ENCODE data around the gene TNFAIP8L2.

The TNFAIP8L2 gene

GRCh38 chr1:151132335-151133017 is 24.0 kb upstream of the TNFAIP8L2 start:
- H2BK15ac ChIP-seq (ENCODE audit: low read depth, poor library complexity, severe bottlenecking): no peak overlapping the region
- H3K4me2 ChIP-seq (ENCODE audit: low read length, poor library complexity, severe bottlenecking): no peak overlapping the region
- no peak overlapping the region for H4K91ac ChIP-seq (ENCODE audit: low read length)
- H3K9ac ChIP-seq (ENCODE audit: low read length): peak overlapping the region; percentile 57
- no peak overlapping the region for H3K4ac ChIP-seq (ENCODE audit: low read depth in 1 of 2, low read length in 2 of 2)
- H2BK120ac ChIP-seq (ENCODE audit: low read depth, low read length): no peak overlapping the region
- H3K14ac ChIP-seq (ENCODE audit: low read length in 2 of 2): no peak overlapping the region
- H2AK5ac ChIP-seq (ENCODE audit: low read length, severe bottlenecking): no peak overlapping the region
- H3K4me3 ChIP-seq (ENCODE audit: insufficient read depth in 1 of 2, low read depth in 1 of 2, low read length in 2 of 2): peak overlapping the region in 1 of 2 experiments; percentile 67
- no peak overlapping the region for H3K23ac ChIP-seq (ENCODE audit: low read length in 2 of 2)
- no peak overlapping the region for H2BK5ac ChIP-seq (ENCODE audit: low read depth, low read length, poor library complexity, severe bottlenecking)
- WGBS: 41% methylated on average over 45 of the region's 74 CpGs
- no peak overlapping the region for H3K18ac ChIP-seq (ENCODE audit: low read depth in 1 of 2, low read length in 2 of 2)
- H3K9me3 ChIP-seq (ENCODE audit: control insufficient read depth, low read length): no peaks in the 10 kb centered on the region
- no peak overlapping the region for H2BK12ac ChIP-seq (ENCODE audit: low read length in 2 of 2)
- peak overlapping the region; percentile 67 for H4K8ac ChIP-seq (ENCODE audit: low read length)
- peaks cover 0 to 25% of the 10 kb centered on the region in 2 experiments for H3K27me3 ChIP-seq (ENCODE audit: control insufficient read depth in 1 of 2, insufficient read depth in 1 of 2, low read length in 2 of 2)
- no peak for DNase-seq
- peaks cover 7% of the 10 kb centered on the region for H3K4me1 ChIP-seq (ENCODE audit: control insufficient read depth, insufficient read depth, low read depth, low read length)
- peaks cover 6 to 52% of the 10 kb centered on the region in 2 experiments for H3K36me3 ChIP-seq (ENCODE audit: control insufficient read depth in 1 of 2, insufficient read depth in 2 of 2, low read depth in 1 of 2, low read length in 2 of 2)
- H2AFZ ChIP-seq (ENCODE audit: low read depth, low read length): no peak overlapping the region
- H3K79me1 ChIP-seq (replicated peaks; ENCODE audit: low read length, poor library complexity, severe bottlenecking): no peaks in the 10 kb centered on the region
- no peak overlapping the region for H3K27ac ChIP-seq (ENCODE audit: low read length, poor library complexity, severe bottlenecking)

DNA sequence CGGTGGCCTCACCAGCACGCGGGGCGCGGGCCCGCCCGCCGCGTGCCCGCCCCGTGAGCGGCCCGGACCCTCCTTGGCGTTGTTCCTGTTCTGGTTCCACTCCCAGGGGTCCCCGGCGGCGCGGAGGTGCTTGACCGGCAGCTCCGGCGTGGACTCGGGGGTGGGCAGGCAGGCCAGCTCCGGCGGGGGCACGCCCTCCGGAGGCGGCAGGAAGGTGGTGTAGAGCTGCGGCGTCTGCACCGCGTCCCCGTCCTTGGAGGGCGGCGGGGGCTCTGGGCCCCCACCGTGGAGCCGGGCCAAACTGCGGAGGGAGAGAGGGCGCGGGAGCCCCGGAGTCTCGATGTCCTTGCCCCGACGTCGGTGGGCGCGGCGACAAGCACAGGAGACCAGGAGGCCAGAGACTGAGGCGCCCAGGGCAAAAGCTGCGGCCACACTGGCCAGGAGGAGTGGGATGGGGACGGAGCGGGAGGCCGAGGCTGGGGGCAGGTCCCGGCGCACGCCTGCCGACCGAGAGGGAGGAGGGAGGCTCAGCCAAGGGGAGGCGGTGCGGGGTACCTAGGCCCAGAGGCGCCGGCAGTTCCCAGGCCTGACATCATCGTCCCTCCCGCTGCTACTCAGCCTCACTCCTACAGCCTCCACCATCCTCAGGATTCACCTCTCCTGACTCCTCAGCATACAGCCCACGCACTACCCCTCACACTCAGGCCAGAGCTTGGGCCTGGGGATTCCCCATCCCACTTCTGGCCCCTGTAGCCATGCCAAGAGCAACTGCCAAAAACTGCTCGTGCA is 23.2 kb upstream of the TNFAIP8L2 start:
- Histone ChIP-seq H2BK12ac (ENCODE audit: low read length in 2 of 2) (no peak overlapping the region), H3K9me3 (ENCODE audit: control insufficient read depth, low read length) (no peaks in the 10 kb centered on the region), H2AFZ (ENCODE audit: low read depth, low read length) (no peak overlapping the region), H4K91ac (ENCODE audit: low read length) (no peak overlapping the region), H4K8ac (ENCODE audit: low read length) (no peak overlapping the region), H2BK15ac (ENCODE audit: low read depth, poor library complexity, severe bottlenecking) (no peak overlapping the region), H3K79me1 (replicated peaks; ENCODE audit: low read length, poor library complexity, severe bottlenecking) (no peaks in the 10 kb centered on the region), H3K27me3 (ENCODE audit: control insufficient read depth in 1 of 2, insufficient read depth in 1 of 2, low read length in 2 of 2) (peaks cover 0 to 25% of the 10 kb centered on the region in 2 experiments), H3K18ac (ENCODE audit: low read depth in 1 of 2, low read length in 2 of 2) (no peak overlapping the region), H3K36me3 (ENCODE audit: control insufficient read depth in 1 of 2, insufficient read depth in 2 of 2, low read depth in 1 of 2, low read length in 2 of 2) (peaks cover 6 to 59% of the 10 kb centered on the region in 2 experiments), H3K27ac (ENCODE audit: low read length, poor library complexity, severe bottlenecking) (no peak overlapping the region), H3K4me1 (ENCODE audit: control insufficient read depth, insufficient read depth, low read depth, low read length) (peaks cover 7% of the 10 kb centered on the region), H3K14ac (ENCODE audit: low read length in 2 of 2) (no peak overlapping the region), H3K4ac (ENCODE audit: low read depth in 1 of 2, low read length in 2 of 2) (no peak overlapping the region), H3K23ac (ENCODE audit: low read length in 2 of 2) (no peak overlapping the region), H3K4me2 (ENCODE audit: low read length, poor library complexity, severe bottlenecking) (no peak overlapping the region), H2BK120ac (ENCODE audit: low read depth, low read length) (no peak overlapping the region), H2BK5ac (ENCODE audit: low read depth, low read length, poor library complexity, severe bottlenecking) (no peak overlapping the region), H3K9ac (ENCODE audit: low read length) (no peak overlapping the region), H2AK5ac (ENCODE audit: low read length, severe bottlenecking) (no peak overlapping the region), H3K4me3 (ENCODE audit: insufficient read depth in 1 of 2, low read depth in 1 of 2, low read length in 2 of 2) (peak overlapping the region in 1 of 2 experiments; percentile 9)
- no peak for DNase-seq
- WGBS: 46% methylated on average over 56 of the region's 65 CpGs

DNA sequence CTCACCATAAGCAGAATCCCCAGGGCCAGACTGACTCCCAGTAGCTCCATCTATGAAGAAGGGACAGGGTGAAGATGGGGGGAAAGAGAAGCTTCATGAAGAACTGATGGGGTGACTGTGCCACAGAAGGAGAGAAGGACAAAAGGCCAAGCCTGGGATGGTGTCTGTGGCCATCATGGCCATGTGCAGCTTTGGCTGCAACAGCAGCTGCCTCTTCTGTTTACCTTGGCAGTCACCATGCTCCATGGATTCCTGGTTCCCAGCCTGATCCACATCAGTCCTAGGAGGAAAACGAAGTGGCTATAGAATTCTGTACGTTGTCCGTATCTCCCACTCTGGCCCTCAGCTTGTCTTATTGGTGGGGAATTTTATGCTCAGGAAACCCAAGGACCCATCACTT is 22.1 kb upstream of the TNFAIP8L2 start:
- 86% methylated on average over 3 of the region's 3 CpGs for WGBS
- no peak overlapping the region for H3K9ac ChIP-seq (ENCODE audit: low read length)
- no peak overlapping the region for H2AFZ ChIP-seq (ENCODE audit: low read depth, low read length)
- no peak overlapping the region for H4K91ac ChIP-seq (ENCODE audit: low read length)
- H2BK5ac ChIP-seq (ENCODE audit: low read depth, low read length, poor library complexity, severe bottlenecking): no peak overlapping the region
- no peaks in the 10 kb centered on the region for H3K9me3 ChIP-seq (ENCODE audit: control insufficient read depth, low read length)
- H3K18ac ChIP-seq (ENCODE audit: low read depth in 1 of 2, low read length in 2 of 2): no peak overlapping the region
- H3K79me1 ChIP-seq (replicated peaks; ENCODE audit: low read length, poor library complexity, severe bottlenecking): no peaks in the 10 kb centered on the region
- H3K14ac ChIP-seq (ENCODE audit: low read length in 2 of 2): no peak overlapping the region
- DNase-seq: no peak
- H3K4ac ChIP-seq (ENCODE audit: low read depth in 1 of 2, low read length in 2 of 2): no peak overlapping the region
- peaks cover 0 to 24% of the 10 kb centered on the region in 2 experiments for H3K27me3 ChIP-seq (ENCODE audit: control insufficient read depth in 1 of 2, insufficient read depth in 1 of 2, low read length in 2 of 2)
- H3K36me3 ChIP-seq (ENCODE audit: control insufficient read depth in 1 of 2, insufficient read depth in 2 of 2, low read depth in 1 of 2, low read length in 2 of 2): peaks cover 6 to 62% of the 10 kb centered on the region in 2 experiments
- H4K8ac ChIP-seq (ENCODE audit: low read length): no peak overlapping the region
- H2BK120ac ChIP-seq (ENCODE audit: low read depth, low read length): no peak overlapping the region
- no peak overlapping the region for H2BK15ac ChIP-seq (ENCODE audit: low read depth, poor library complexity, severe bottlenecking)
- no peak overlapping the region for H3K4me2 ChIP-seq (ENCODE audit: low read length, poor library complexity, severe bottlenecking)
- no peak overlapping the region for H2AK5ac ChIP-seq (ENCODE audit: low read length, severe bottlenecking)
- no peak overlapping the region for H3K4me3 ChIP-seq (ENCODE audit: insufficient read depth in 1 of 2, low read depth in 1 of 2, low read length in 2 of 2)
- no peak overlapping the region for H2BK12ac ChIP-seq (ENCODE audit: low read length in 2 of 2)
- H3K23ac ChIP-seq (ENCODE audit: low read length in 2 of 2): no peak overlapping the region
- no peak overlapping the region for H3K27ac ChIP-seq (ENCODE audit: low read length, poor library complexity, severe bottlenecking)
- H3K4me1 ChIP-seq (ENCODE audit: control insufficient read depth, insufficient read depth, low read depth, low read length): peaks cover 7% of the 10 kb centered on the region

DNA sequence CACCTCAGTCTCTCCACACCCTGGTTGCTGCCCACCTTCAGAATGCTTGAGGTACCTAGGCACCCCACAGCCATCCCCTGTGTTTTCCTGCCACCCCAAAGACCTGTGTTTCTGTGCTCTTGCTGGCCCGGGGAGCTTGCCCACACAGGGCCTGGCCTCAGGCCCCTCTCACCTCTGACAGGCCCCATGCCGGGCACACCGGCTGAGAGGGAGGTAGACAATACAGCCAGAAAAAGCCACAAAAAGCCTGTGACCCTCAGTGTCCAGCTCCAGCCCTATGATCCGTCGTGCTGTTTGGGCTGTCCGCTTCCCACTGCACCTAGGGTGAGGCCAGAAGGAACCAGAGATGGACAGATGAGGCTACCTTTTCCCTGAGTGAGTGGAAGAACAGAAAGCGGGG is 21.5 kb upstream of the TNFAIP8L2 start:
- H3K9ac ChIP-seq (ENCODE audit: low read length): no peak overlapping the region
- H2BK15ac ChIP-seq (ENCODE audit: low read depth, poor library complexity, severe bottlenecking): no peak overlapping the region

More for the DNA sequence above, 21.5 kb upstream of the TNFAIP8L2 start:
- no peak overlapping the region for H3K23ac ChIP-seq (ENCODE audit: low read length in 2 of 2)
- no peak overlapping the region for H3K4ac ChIP-seq (ENCODE audit: low read depth in 1 of 2, low read length in 2 of 2)
- H3K27me3 ChIP-seq (ENCODE audit: control insufficient read depth in 1 of 2, insufficient read depth in 1 of 2, low read length in 2 of 2): peaks cover 0 to 21% of the 10 kb centered on the region in 2 experiments
- H3K27ac ChIP-seq (ENCODE audit: low read length, poor library complexity, severe bottlenecking): no peak overlapping the region
- H3K18ac ChIP-seq (ENCODE audit: low read depth in 1 of 2, low read length in 2 of 2): no peak overlapping the region
- WGBS: 96% methylated on average over 7 of the region's 7 CpGs
- H2BK120ac ChIP-seq (ENCODE audit: low read depth, low read length): no peak overlapping the region
- H3K4me1 ChIP-seq (ENCODE audit: control insufficient read depth, insufficient read depth, low read depth, low read length): peaks cover 7% of the 10 kb centered on the region
- no peak overlapping the region for H3K4me2 ChIP-seq (ENCODE audit: low read length, poor library complexity, severe bottlenecking)
- no peak overlapping the region for H4K91ac ChIP-seq (ENCODE audit: low read length)
- H2BK5ac ChIP-seq (ENCODE audit: low read depth, low read length, poor library complexity, severe bottlenecking): no peak overlapping the region
- H4K8ac ChIP-seq (ENCODE audit: low read length): no peak overlapping the region
- no peak for DNase-seq
- H2AFZ ChIP-seq (ENCODE audit: low read depth, low read length): no peak overlapping the region
- no peak overlapping the region for H3K4me3 ChIP-seq (ENCODE audit: insufficient read depth in 1 of 2, low read depth in 1 of 2, low read length in 2 of 2)
- H3K14ac ChIP-seq (ENCODE audit: low read length in 2 of 2): no peak overlapping the region
- no peaks in the 10 kb centered on the region for H3K79me1 ChIP-seq (replicated peaks; ENCODE audit: low read length, poor library complexity, severe bottlenecking)
- H2AK5ac ChIP-seq (ENCODE audit: low read length, severe bottlenecking): no peak overlapping the region
- peaks cover 6 to 67% of the 10 kb centered on the region in 2 experiments for H3K36me3 ChIP-seq (ENCODE audit: control insufficient read depth in 1 of 2, insufficient read depth in 2 of 2, low read depth in 1 of 2, low read length in 2 of 2)
- H2BK12ac ChIP-seq (ENCODE audit: low read length in 2 of 2): no peak overlapping the region
- no peaks in the 10 kb centered on the region for H3K9me3 ChIP-seq (ENCODE audit: control insufficient read depth, low read length)

Data from mesenchymal stem cell (in vitro differentiated cells and primary cell).